Panc1 (cell line): ENCODE measurements around the gene MAPK11. TPM values are rescaled to one million over a fixed set of nuclear protein-coding genes. Genes with fewer than 3 reads are reported as not detected.

ENCODE experiments used
- ATAC-seq: fragments of 200-7000 bp; cut with Tn5 transposase; 2 replicates; pipeline ENCODE4 v1.9.1; 2020; ENCODE audit warnings: mild to moderate bottlenecking, moderate library complexity
- BruUV-seq: library from RNA; stranded (reverse); fragments of 400-500 nt; replicated peaks from 2 replicates; lab custom pipeline; 2021; lab: Mats Ljungman, UMichigan
- CTCF ChIA-PET: fragments of 300-600 bp; sonication (Branson Sonifier 250); formaldehyde crosslinking; loops from one replicate; lab custom pipeline; 2022; ENCODE audit warnings: antibody characterized with exemption; lab: Charles Lee
- POLR2A ChIA-PET: fragments of 300-600 bp; sonication (Branson Sonifier 250); formaldehyde crosslinking; loops from one replicate; lab custom pipeline; 2022; ENCODE audit warnings: antibody characterized with exemption; lab: Charles Lee
- DNase-seq: peaks from one replicate; pipeline ENCODE4 v3.0.0-alpha.2; 2010; ENCODE audit warnings: low read depth, low spot score
- H3K27ac ChIP-seq: 2 replicates; pipeline ENCODE4 v1.5.1; 2011; ENCODE audit warnings: mild to moderate bottlenecking, low read length, inconsistent platforms
- H3K27me3 ChIP-seq: fragments of 200-500 bp; sonication (Bioruptor generic); 2 replicates; pipeline ENCODE4 v1.6.0; 2014; ENCODE audit warnings: low read length, inconsistent platforms; ENCODE audit not compliant: control insufficient read depth, insufficient read depth
- H3K36me3 ChIP-seq: fragments of 200-500 bp; sonication (Bioruptor generic); 2 replicates; pipeline ENCODE4 v1.5.1; 2014; ENCODE audit warnings: inconsistent platforms, mild to moderate bottlenecking, low read length, moderate library complexity; ENCODE audit not compliant: control insufficient read depth, insufficient read depth
- H3K4me1 ChIP-seq: 2 replicates; pipeline ENCODE4 v1.5.1; 2011; ENCODE audit warnings: inconsistent platforms, mild to moderate bottlenecking, low read length, moderate library complexity; ENCODE audit not compliant: control insufficient read depth, insufficient read depth
- H3K4me3 ChIP-seq, 2 experiments: 2 replicates each; pipeline ENCODE4 v1.5.1; 2011 to 2012; ENCODE audit warnings: low read depth in 2 of 2, low read length in 2 of 2, mild to moderate bottlenecking in 2 of 2, inconsistent platforms in 1 of 2, moderate library complexity in 1 of 2
- H3K9me3 ChIP-seq: fragments of 200-500 bp; sonication (Bioruptor generic); 2 replicates; pipeline ENCODE4 v1.5.1; 2014; ENCODE audit warnings: low read depth, mild to moderate bottlenecking, inconsistent platforms, low read length, moderate library complexity; ENCODE audit not compliant: control insufficient read depth, insufficient read depth
- POLR2AphosphoS5 ChIP-seq: IDR thresholded peaks from 2 replicates; pipeline ENCODE4 v1.6.1; 2012; ENCODE audit warnings: mild to moderate bottlenecking, low read depth, low read length, moderate library complexity
- SIN3A ChIP-seq: IDR thresholded peaks from 2 replicates; pipeline ENCODE4 v1.6.1; 2012; ENCODE audit warnings: low read depth, mild to moderate bottlenecking, low read length, moderate library complexity, borderline replicate concordance; ENCODE audit not compliant: insufficient read depth
- TCF7L2 ChIP-seq: IDR thresholded peaks from 2 replicates; pipeline ENCODE4 v1.6.1; 2011; ENCODE audit warnings: mild to moderate bottlenecking, low read depth, low read length, inconsistent platforms
- in situ Hi-C: cut with HindIII; loops from 2 replicates; pipeline ENCODE4 v1.10.0; 2016; ENCODE audit warnings: low sequenced_read_pairs, low pct_unique_long_range_greater_than_20kb
- intact Hi-C: fragments of 100-400 bp; cut with micrococcal nuclease; formaldehyde crosslinking; loops from one replicate; pipeline ENCODE4 v1.10.0; 2022; ENCODE audit not compliant: unreplicated experiment
- total RNA-seq: library from RNA; stranded (reverse); gene quantifications from one replicate; pipeline ENCODE4 v1.2.1, GENCODE V29; 2021; ENCODE audit not compliant: unreplicated experiment
- TF ChIP-seq, protein P1 (sequence below): fragments of 450-650 bp; IDR thresholded peaks from 2 replicates; pipeline ENCODE4 v1.5.1; 2017; ENCODE audit warnings: mild to moderate bottlenecking
- TF ChIP-seq, protein P2 (sequence below), 2 experiments: IDR thresholded peaks; 2 replicates each; pipeline ENCODE4 v1.6.1; 2011 to 2012; ENCODE audit warnings: low read depth in 2 of 2, control low read depth in 1 of 2, low read length in 1 of 2, mild to moderate bottlenecking in 1 of 2, moderate library complexity in 1 of 2; ENCODE audit not compliant: insufficient read depth in 1 of 2

MAPK11 gene
- total RNA-seq, 1 experiment from 2014 or later, result 77.7 TPM

DNA sequence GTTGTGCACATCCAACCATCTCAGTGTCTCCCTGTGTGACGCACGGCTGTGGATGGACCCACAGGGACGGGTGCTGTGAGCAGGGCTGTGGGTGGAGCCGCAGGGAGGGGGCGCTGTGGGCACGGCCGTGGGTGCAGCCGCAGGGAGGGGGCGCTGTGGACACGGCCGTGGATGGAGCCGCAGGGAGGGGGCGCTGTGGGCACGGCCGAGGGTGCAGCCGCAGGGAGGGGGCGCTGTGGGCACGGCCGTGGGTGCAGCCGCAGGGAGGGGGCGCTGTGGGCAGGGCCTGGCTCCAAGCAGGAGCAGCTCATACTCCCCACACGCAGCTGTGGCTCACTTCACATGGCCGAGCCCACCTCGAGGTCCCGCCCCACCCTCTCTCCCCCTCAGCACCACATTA, 6.0 kb upstream of the MAPK11 start:
- TF ChIP-seq SIN3A (no peak), POLR2AphosphoS5 (no peak), TCF7L2 (no peak)
- TF ChIP-seq, protein P1, sequence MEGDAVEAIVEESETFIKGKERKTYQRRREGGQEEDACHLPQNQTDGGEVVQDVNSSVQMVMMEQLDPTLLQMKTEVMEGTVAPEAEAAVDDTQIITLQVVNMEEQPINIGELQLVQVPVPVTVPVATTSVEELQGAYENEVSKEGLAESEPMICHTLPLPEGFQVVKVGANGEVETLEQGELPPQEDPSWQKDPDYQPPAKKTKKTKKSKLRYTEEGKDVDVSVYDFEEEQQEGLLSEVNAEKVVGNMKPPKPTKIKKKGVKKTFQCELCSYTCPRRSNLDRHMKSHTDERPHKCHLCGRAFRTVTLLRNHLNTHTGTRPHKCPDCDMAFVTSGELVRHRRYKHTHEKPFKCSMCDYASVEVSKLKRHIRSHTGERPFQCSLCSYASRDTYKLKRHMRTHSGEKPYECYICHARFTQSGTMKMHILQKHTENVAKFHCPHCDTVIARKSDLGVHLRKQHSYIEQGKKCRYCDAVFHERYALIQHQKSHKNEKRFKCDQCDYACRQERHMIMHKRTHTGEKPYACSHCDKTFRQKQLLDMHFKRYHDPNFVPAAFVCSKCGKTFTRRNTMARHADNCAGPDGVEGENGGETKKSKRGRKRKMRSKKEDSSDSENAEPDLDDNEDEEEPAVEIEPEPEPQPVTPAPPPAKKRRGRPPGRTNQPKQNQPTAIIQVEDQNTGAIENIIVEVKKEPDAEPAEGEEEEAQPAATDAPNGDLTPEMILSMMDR, result 0 out of 2 replicates have a peak, but pooled peaks have one; percentile 14
- H3K9me3 ChIP-seq, result no peaks in the 10 kb centered on the region
- DNase-seq, result no peak
- intact Hi-C loops, result no loop called here
- H3K4me3 ChIP-seq, result no peak overlapping the region
- no peak for ATAC-seq
- H3K27ac ChIP-seq, result no peak overlapping the region
- H3K4me1 ChIP-seq, result peaks cover 21% of the 10 kb centered on the region
- in situ Hi-C loops, result no loop called here
- ChIA-PET CTCF (interaction anchor here (0.6 to 1.5 kb wide), 5 partner anchors 18 to 357 kb away, joined by 3 to 5 read pairs (median 4); no protein-coding TSS in a partner anchor), POLR2A (no interaction called here)
- 0 out of 2 replicates have a peak, but pooled peaks cover 2% of the 10 kb centered on the region for H3K36me3 ChIP-seq
- BruUV-seq, result no TSS peak
- no peaks in the 10 kb centered on the region for H3K27me3 ChIP-seq

GRCh38 chr22:50275181-50276055, 5.2 kb upstream of the MAPK11 start:
- CTCF ChIA-PET, result interaction anchor here (0.6 to 1.5 kb wide), 3 partner anchors 19 to 357 kb away, joined by 3 to 4 read pairs (median 4); no protein-coding TSS in a partner anchor
- Histone ChIP-seq H3K27ac (peak overlapping the region; percentile 66), H3K36me3 (no peaks in the 10 kb centered on the region), H3K4me1 (peaks cover 21% of the 10 kb centered on the region), H3K27me3 (no peaks in the 10 kb centered on the region), H3K9me3 (no peaks in the 10 kb centered on the region), H3K4me3 (no peak overlapping the region)
- POLR2A ChIA-PET, result no interaction called here
- TSS peak; percentile 96 for BruUV-seq
- in situ Hi-C loops (no loop called here), intact Hi-C loops (no loop called here)
- ATAC-seq (no peak), DNase-seq (no peak)
- TF ChIP-seq POLR2AphosphoS5, result no peak
- no peak for TF ChIP-seq SIN3A
- TF ChIP-seq TCF7L2, result no peak
- TF ChIP-seq, protein P2, sequence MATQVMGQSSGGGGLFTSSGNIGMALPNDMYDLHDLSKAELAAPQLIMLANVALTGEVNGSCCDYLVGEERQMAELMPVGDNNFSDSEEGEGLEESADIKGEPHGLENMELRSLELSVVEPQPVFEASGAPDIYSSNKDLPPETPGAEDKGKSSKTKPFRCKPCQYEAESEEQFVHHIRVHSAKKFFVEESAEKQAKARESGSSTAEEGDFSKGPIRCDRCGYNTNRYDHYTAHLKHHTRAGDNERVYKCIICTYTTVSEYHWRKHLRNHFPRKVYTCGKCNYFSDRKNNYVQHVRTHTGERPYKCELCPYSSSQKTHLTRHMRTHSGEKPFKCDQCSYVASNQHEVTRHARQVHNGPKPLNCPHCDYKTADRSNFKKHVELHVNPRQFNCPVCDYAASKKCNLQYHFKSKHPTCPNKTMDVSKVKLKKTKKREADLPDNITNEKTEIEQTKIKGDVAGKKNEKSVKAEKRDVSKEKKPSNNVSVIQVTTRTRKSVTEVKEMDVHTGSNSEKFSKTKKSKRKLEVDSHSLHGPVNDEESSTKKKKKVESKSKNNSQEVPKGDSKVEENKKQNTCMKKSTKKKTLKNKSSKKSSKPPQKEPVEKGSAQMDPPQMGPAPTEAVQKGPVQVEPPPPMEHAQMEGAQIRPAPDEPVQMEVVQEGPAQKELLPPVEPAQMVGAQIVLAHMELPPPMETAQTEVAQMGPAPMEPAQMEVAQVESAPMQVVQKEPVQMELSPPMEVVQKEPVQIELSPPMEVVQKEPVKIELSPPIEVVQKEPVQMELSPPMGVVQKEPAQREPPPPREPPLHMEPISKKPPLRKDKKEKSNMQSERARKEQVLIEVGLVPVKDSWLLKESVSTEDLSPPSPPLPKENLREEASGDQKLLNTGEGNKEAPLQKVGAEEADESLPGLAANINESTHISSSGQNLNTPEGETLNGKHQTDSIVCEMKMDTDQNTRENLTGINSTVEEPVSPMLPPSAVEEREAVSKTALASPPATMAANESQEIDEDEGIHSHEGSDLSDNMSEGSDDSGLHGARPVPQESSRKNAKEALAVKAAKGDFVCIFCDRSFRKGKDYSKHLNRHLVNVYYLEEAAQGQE (IDR thresholded peaks at IDR 0.05; ENCODE audit: insufficient read depth in 1 of 2, low read depth in 2 of 2, low read length in 1 of 2), result no peak
- TF ChIP-seq, protein P1, result no peak
